ENCODE results near the gene COL20A1. TPM values are rescaled to one million over a fixed set of nuclear protein-coding genes. Genes with fewer than 3 reads are reported as not detected.

Gene COL20A1
- total RNA-seq, 1 experiment from 2014 or later = 0.23 TPM

DNA sequence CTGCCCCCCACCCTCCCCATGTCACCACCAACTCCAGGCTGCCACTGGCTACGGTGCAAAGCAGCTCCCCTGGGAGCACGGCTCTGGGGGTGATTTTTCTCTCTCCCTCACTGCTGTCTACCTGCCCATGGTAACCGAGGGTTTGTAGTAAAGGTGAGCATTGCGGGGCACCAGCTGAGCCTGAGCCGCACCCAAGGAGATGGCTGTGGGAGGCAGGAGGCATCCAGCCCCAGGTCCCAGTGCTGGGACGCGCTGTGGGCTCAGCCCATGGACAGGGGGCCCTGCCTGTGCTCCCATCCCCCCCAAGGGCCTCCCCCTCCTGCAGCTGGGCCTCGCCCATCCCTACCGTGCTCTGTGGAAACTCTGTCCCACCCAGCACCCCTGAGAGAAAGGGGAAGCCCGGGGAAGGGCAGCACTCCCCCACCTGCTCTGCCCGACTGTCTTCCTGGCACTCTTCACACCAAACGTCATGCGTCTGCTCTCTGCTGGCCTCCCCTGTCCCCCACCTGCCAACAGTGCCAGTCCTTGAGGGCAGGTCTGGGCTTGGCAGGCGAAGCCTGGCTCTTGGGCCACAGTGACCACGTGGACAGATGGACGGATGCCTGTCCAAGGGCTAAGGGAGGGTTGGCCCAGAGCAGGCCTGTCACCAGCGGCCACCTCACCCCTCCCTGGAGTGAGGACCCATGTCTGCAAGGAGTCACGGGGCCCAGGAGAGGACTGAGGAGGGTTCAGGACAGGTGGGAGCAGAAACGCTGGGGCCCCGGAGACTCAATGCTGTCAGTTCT is 72.0 kb downstream of the COL20A1 start:
- ChIA-PET POLR2A (no interaction called here), CTCF (no interaction called here)
- Histone ChIP-seq H3K9me3 (ENCODE audit: control insufficient read depth, insufficient read depth, low read depth, low read length) (no peaks in the 10 kb centered on the region), H3K36me3 (ENCODE audit: control insufficient read depth, insufficient read depth, low read length) (no peaks in the 10 kb centered on the region), H3K4me3 (ENCODE audit: low read depth in 2 of 2, low read length in 2 of 2) (no peak overlapping the region), H3K27me3 (ENCODE audit: control insufficient read depth, insufficient read depth, low read length) (no peaks in the 10 kb centered on the region), H3K4me1 (ENCODE audit: control insufficient read depth, insufficient read depth, low read length) (no peaks in the 10 kb centered on the region; the same call in 1 of the 2 replicates), H3K27ac (ENCODE audit: low read length) (no peak overlapping the region)
- BruUV-seq (replicated peaks) = no TSS peak
- no peak for ATAC-seq
- DNase-seq (ENCODE audit: low read depth, low spot score) = no peak
- TF ChIP-seq SIN3A (IDR thresholded peaks at IDR 0.05; ENCODE audit: borderline replicate concordance, insufficient read depth, low read depth, low read length) (no peak), POLR2AphosphoS5 (IDR thresholded peaks at IDR 0.05; ENCODE audit: low read depth, low read length) (no peak), TCF7L2 (IDR thresholded peaks at IDR 0.05; ENCODE audit: low read depth, low read length) (no peak)
- TF ChIP-seq, protein P1, sequence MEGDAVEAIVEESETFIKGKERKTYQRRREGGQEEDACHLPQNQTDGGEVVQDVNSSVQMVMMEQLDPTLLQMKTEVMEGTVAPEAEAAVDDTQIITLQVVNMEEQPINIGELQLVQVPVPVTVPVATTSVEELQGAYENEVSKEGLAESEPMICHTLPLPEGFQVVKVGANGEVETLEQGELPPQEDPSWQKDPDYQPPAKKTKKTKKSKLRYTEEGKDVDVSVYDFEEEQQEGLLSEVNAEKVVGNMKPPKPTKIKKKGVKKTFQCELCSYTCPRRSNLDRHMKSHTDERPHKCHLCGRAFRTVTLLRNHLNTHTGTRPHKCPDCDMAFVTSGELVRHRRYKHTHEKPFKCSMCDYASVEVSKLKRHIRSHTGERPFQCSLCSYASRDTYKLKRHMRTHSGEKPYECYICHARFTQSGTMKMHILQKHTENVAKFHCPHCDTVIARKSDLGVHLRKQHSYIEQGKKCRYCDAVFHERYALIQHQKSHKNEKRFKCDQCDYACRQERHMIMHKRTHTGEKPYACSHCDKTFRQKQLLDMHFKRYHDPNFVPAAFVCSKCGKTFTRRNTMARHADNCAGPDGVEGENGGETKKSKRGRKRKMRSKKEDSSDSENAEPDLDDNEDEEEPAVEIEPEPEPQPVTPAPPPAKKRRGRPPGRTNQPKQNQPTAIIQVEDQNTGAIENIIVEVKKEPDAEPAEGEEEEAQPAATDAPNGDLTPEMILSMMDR (IDR thresholded peaks at IDR 0.05) = no peak
- TF ChIP-seq, protein P2, sequence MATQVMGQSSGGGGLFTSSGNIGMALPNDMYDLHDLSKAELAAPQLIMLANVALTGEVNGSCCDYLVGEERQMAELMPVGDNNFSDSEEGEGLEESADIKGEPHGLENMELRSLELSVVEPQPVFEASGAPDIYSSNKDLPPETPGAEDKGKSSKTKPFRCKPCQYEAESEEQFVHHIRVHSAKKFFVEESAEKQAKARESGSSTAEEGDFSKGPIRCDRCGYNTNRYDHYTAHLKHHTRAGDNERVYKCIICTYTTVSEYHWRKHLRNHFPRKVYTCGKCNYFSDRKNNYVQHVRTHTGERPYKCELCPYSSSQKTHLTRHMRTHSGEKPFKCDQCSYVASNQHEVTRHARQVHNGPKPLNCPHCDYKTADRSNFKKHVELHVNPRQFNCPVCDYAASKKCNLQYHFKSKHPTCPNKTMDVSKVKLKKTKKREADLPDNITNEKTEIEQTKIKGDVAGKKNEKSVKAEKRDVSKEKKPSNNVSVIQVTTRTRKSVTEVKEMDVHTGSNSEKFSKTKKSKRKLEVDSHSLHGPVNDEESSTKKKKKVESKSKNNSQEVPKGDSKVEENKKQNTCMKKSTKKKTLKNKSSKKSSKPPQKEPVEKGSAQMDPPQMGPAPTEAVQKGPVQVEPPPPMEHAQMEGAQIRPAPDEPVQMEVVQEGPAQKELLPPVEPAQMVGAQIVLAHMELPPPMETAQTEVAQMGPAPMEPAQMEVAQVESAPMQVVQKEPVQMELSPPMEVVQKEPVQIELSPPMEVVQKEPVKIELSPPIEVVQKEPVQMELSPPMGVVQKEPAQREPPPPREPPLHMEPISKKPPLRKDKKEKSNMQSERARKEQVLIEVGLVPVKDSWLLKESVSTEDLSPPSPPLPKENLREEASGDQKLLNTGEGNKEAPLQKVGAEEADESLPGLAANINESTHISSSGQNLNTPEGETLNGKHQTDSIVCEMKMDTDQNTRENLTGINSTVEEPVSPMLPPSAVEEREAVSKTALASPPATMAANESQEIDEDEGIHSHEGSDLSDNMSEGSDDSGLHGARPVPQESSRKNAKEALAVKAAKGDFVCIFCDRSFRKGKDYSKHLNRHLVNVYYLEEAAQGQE (IDR thresholded peaks at IDR 0.05; ENCODE audit: insufficient read depth in 1 of 2, low read depth in 2 of 2, low read length in 1 of 2) = no peak
- intact Hi-C loops (cut with micrococcal nuclease; ENCODE audit: unreplicated experiment) = no loop called here
- in situ Hi-C loops (cut with HindIII; ENCODE audit: low pct_unique_long_range_greater_than_20kb, low sequenced_read_pairs) = no loop called here

DNA sequence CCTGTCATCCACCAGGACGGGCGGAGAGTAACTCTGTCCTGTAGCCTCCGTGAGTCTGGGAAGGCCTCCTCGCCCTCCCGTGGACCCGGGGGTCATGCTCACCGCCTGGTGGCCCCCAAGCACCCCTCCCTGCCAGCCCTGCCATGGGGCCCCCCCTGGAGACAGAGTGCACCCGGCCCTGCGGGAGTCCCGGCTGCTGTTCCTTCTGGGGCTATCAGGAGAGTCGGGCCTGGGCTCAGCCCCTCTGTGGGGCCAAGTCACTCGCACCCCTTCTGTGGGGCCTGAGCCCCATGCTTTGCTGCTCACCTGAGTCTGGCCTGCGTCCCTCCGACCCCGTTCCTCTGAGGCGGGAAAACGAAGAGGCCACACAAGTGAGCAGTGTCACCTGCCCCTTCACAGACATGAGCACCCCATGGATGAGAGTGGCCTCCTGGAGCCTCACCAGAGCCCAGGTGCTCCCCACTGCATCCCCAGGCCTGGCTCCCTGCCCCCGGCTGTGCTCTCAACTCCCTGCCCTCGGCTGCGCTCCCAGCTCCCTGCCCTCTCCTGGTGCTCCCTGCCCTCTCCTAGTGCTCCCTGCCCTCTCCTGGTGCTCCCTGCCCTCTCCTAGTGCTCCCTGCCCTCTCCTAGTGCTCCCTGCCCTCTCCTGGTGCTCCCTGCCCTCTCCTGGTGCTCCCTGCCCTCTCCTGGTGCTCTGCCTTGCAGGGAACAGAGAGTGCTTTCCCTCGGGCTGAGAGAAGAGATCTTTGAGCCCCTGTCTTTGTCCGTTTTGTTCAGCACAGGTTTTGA is 72.8 kb downstream of the COL20A1 start:
- TF ChIP-seq, protein P1 (IDR thresholded peaks at IDR 0.05) = no peak
- TF ChIP-seq, protein P2 (IDR thresholded peaks at IDR 0.05; ENCODE audit: insufficient read depth in 1 of 2, low read depth in 2 of 2, low read length in 1 of 2) = no peak
- no peak for TF ChIP-seq POLR2AphosphoS5 (IDR thresholded peaks at IDR 0.05; ENCODE audit: low read depth, low read length)
- no peak for TF ChIP-seq SIN3A (IDR thresholded peaks at IDR 0.05; ENCODE audit: borderline replicate concordance, insufficient read depth, low read depth, low read length)
- no peak for TF ChIP-seq TCF7L2 (IDR thresholded peaks at IDR 0.05; ENCODE audit: low read depth, low read length)
- Histone ChIP-seq H3K36me3 (ENCODE audit: control insufficient read depth, insufficient read depth, low read length) (no peaks in the 10 kb centered on the region), H3K9me3 (ENCODE audit: control insufficient read depth, insufficient read depth, low read depth, low read length) (no peaks in the 10 kb centered on the region), H3K27me3 (ENCODE audit: control insufficient read depth, insufficient read depth, low read length) (no peaks in the 10 kb centered on the region), H3K4me1 (ENCODE audit: control insufficient read depth, insufficient read depth, low read length) (no peaks in the 10 kb centered on the region), H3K4me3 (ENCODE audit: low read depth in 2 of 2, low read length in 2 of 2) (no peak overlapping the region), H3K27ac (ENCODE audit: low read length) (no peak overlapping the region)
- CTCF ChIA-PET = no interaction called here
- no TSS peak for BruUV-seq (replicated peaks)
- ATAC-seq (no peak), DNase-seq (ENCODE audit: low read depth, low spot score) (no peak)
- intact Hi-C loops (cut with micrococcal nuclease; ENCODE audit: unreplicated experiment) (no loop called here), in situ Hi-C loops (cut with HindIII; ENCODE audit: low pct_unique_long_range_greater_than_20kb, low sequenced_read_pairs) (no loop called here)
- POLR2A ChIA-PET = no interaction called here
